Activated T-cell treated with anti-CD3 and anti-CD28 coated beads for 4 hours (primary cell): ENCODE measurements around the gene KCTD5.

Source experiments
- DNase-seq: peaks from one replicate; pipeline ENCODE4 v3.0.0-alpha.2; 2020

Gene KCTD5

DNA sequence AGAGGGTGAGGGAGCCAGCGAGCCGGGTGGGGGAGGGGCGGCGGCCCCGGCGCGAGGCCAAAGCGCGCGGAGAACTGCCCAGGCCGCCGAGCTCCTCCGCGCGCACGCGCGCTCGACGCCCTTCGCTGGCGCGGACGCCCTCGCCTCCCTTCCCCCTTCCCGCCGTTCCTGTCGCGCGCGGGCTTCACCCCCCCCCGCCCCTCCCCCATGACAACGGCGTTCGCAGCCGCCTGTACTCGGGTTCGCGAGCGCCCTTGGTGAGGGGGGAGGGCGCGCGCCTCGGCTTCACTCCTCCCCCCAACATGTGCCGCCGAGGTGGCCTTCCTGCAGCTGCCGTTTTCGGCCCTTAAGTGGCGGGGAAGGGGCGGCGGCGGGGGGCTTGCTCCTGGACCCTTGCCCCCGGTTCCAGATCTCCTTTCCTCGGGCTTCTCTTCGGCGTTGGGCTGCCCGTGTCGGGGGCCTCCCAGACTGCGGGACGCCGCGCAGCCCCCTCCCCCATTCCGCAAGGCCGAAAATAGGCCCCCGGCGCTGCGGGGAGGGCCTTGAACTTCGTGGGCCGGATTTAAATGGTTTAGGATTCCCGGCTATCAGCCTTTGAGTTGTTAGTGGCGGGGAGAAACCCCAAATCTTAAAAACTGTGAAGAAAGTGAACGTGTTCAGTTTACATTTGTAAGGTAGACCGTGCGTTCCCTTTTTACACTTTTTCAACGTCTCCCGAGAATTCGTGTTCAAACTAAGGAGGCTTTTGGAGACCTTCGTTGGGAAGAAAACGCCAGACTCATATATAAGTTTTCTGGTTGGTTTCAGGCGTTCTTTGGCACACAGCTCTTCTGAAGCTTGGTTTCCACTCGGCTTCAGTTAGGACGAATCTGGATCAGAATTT, 70.8 kb downstream of the KCTD5 start:
- DNase-seq: peak; percentile 34

GRCh38 chr16:2753733-2754020, 71.4 kb downstream of the KCTD5 start:
- no peak for DNase-seq

- no peak for DNase-seq
These were observed 72.8 kb downstream of the KCTD5 start for GRCh38 chr16:2755158-2755557.

DNA sequence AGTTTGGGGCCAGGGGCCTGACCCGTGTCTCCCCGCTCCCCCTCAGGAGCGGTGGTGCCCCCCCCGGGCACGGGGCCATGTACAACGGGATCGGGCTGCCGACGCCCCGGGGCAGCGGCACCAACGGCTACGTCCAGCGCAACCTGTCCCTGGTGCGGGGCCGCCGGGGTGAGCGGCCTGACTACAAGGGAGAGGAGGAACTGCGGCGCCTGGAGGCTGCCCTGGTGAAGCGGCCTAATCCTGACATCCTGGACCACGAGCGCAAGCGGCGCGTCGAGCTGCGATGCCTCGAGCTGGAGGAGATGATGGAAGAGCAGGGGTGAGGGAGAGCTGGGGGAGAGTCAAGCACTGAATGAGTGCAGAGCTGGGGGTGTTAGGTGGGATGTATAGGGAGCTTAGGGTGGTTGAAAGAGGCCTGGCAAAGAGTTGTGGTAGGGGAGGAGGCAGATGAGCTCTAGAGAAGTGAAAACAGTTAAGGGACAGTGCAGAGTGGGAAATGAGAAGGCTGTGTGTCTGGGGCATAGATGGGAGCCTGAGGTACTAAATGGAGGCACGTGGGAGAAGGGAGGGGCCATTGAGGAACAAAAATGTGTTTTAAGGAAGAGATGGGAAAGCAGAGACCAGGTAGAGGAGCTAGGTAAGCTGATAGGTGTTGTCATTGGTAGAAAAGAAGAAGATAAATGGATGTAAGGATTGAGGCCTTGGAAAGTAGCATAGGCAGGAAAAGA, 74.1 kb downstream of the KCTD5 start:
- DNase-seq: no peak

- no peak for DNase-seq
These were observed 75.0 kb downstream of the KCTD5 start for GRCh38 chr16:2757344-2757743.
